H1 (cell line): Measurements from ENCODE around the gene EMC10. TPM values are rescaled to one million over a fixed set of nuclear protein-coding genes. Genes with fewer than 3 reads are reported as not detected.

Source experiments
- CTCF ChIA-PET: fragments of 300-600 bp; sonication (Branson Sonifier 250); formaldehyde crosslinking; loops from one replicate; lab custom pipeline; 2021; ENCODE audit not compliant: partially characterized antibody; lab: Charles Lee
- POLR2A ChIA-PET: fragments of 300-600 bp; sonication (Branson Sonifier 250); formaldehyde crosslinking; loops from one replicate; lab custom pipeline; 2021; ENCODE audit warnings: inconsistent platforms; ENCODE audit not compliant: partially characterized antibody; lab: Charles Lee
- DNase-seq, 2 experiments: peaks; one replicate each; pipeline versions ENCODE4 v3.0.0 to v3.0.0-alpha.2; 2010 to 2022; ENCODE audit warnings: low spot score in 2 of 2, low read depth in 1 of 2, mixed read lengths in 1 of 2
- FAIRE-seq: peaks from 2 replicates; lab custom pipeline; 2011; peaks lifted over from hg19 to GRCh38; lab: Jason Lieb, UNC
- H2AFZ ChIP-seq: 2 replicates; pipeline ENCODE4 v1.8.1; 2012; ENCODE audit warnings: low read length, inconsistent platforms
- H2AK5ac ChIP-seq: 2 replicates; pipeline ENCODE4 v1.6.1; 2013; ENCODE audit warnings: low read depth, low read length
- H2BK120ac ChIP-seq: replicated peaks from 2 replicates; pipeline ENCODE3; 2013; ENCODE audit warnings: low read depth, low read length, inconsistent platforms
- H2BK12ac ChIP-seq: 2 replicates; pipeline ENCODE4 v1.6.1; 2013; ENCODE audit warnings: low read depth, low read length
- H2BK15ac ChIP-seq: 2 replicates; pipeline ENCODE4 v1.6.1; 2013; ENCODE audit warnings: low read length
- H2BK20ac ChIP-seq: 2 replicates; pipeline ENCODE4 v1.6.1; 2013; ENCODE audit warnings: low read length
- H2BK5ac ChIP-seq: 2 replicates; pipeline ENCODE4 v1.6.1; 2013; ENCODE audit warnings: low read depth, low read length
- H3K14ac ChIP-seq: 2 replicates; pipeline ENCODE4 v1.6.1; 2013; ENCODE audit warnings: inconsistent platforms; ENCODE audit not compliant: insufficient read length
- H3K18ac ChIP-seq: 2 replicates; pipeline ENCODE4 v1.6.1; 2013; ENCODE audit warnings: low read length; ENCODE audit errors: extremely low read depth
- H3K23ac ChIP-seq: 2 replicates; pipeline ENCODE4 v1.6.1; 2013; ENCODE audit warnings: inconsistent platforms; ENCODE audit not compliant: insufficient read length
- H3K23me2 ChIP-seq: 2 replicates; pipeline ENCODE4 v1.6.1; 2013; ENCODE audit warnings: low read depth, low read length
- H3K27ac ChIP-seq: 2 replicates; pipeline ENCODE4 v1.6.1; 2011; ENCODE audit warnings: low read depth, low read length, inconsistent platforms
- H3K27me3 ChIP-seq, 4 experiments: replicated peaks in 1 of 4; 1 replicate in 1 of 4; 2 replicates in 3 of 4; pipeline versions ENCODE4 v1.6.1 to v1.8.1; 2011 to 2013; ENCODE audit warnings: low read length in 3 of 4, mild to moderate bottlenecking in 3 of 4, inconsistent platforms in 2 of 4, mixed read lengths in 2 of 4, moderate library complexity in 1 of 4; ENCODE audit not compliant: control insufficient read depth in 3 of 4, insufficient read depth in 3 of 4; ENCODE audit errors: extremely low read depth in 1 of 4
- H3K36me3 ChIP-seq, 4 experiments: 2 replicates each; pipeline versions ENCODE4 v1.6.1 to v1.8.1; 2011 to 2013; ENCODE audit warnings: mild to moderate bottlenecking in 4 of 4, low read length in 3 of 4, moderate library complexity in 2 of 4, control low read depth in 1 of 4, inconsistent platforms in 1 of 4; ENCODE audit not compliant: insufficient read depth in 4 of 4, control insufficient read depth in 2 of 4
- H3K4ac ChIP-seq: replicated peaks from 2 replicates; pipeline ENCODE3; 2013; ENCODE audit warnings: low read length, low read depth, mixed read lengths, inconsistent platforms; ENCODE audit not compliant: insufficient read length
- H3K4me1 ChIP-seq, 4 experiments: replicated peaks in 1 of 4; 1 replicate in 1 of 4; 2 replicates in 3 of 4; pipeline versions ENCODE4 v1.6.1 to v1.8.1; 2011 to 2013; ENCODE audit warnings: low read length in 3 of 4, inconsistent platforms in 2 of 4, mixed read lengths in 1 of 4; ENCODE audit not compliant: insufficient read depth in 4 of 4, control insufficient read depth in 3 of 4
- H3K4me2 ChIP-seq, 2 experiments: 2 replicates each; pipeline versions ENCODE4 v1.6.1 to v1.8.1; 2011 to 2013; ENCODE audit warnings: low read depth in 2 of 2, low read length in 2 of 2, control low read depth in 1 of 2, inconsistent platforms in 1 of 2, mild to moderate bottlenecking in 1 of 2; ENCODE audit not compliant: insufficient read depth in 1 of 2
- H3K4me3 ChIP-seq, 4 experiments: fragments of 200-600, 300-600 bp in 1 of 4; sonication (generic), shearing (Covaris generic), sonication (Bioruptor Twin) in 1 of 4; 2 replicates each; pipeline versions ENCODE4 v1.5.1 to v1.8.1; 2011 to 2016; ENCODE audit warnings: low read length in 4 of 4, low read depth in 3 of 4, control low read depth in 2 of 4, inconsistent platforms in 2 of 4, mild to moderate bottlenecking in 2 of 4, mixed read lengths in 1 of 4, moderate library complexity in 1 of 4; ENCODE audit not compliant: insufficient read depth in 2 of 4; ENCODE audit errors: extremely low read depth in 1 of 4
- H3K56ac ChIP-seq: replicated peaks from 2 replicates; pipeline ENCODE3; 2013; ENCODE audit warnings: low read depth, mild to moderate bottlenecking, mixed read lengths, low read length, inconsistent platforms; ENCODE audit not compliant: insufficient read length
- H3K79me1 ChIP-seq: 2 replicates; pipeline ENCODE4 v1.6.1; 2013; ENCODE audit warnings: low read depth, low read length, control low read depth
- H3K79me2 ChIP-seq, 2 experiments: 2 replicates each; pipeline versions ENCODE4 v1.6.1 to v1.8.1; 2012 to 2013; ENCODE audit warnings: low read length in 2 of 2, mild to moderate bottlenecking in 2 of 2, inconsistent platforms in 1 of 2; ENCODE audit not compliant: insufficient read depth in 2 of 2, control insufficient read depth in 1 of 2
- H3K9ac ChIP-seq, 4 experiments: replicated peaks in 1 of 4; 1 replicate in 1 of 4; 2 replicates in 3 of 4; pipeline versions ENCODE4 v1.6.1 to v1.8.1; 2011 to 2013; ENCODE audit warnings: low read depth in 3 of 4, low read length in 3 of 4, control low read depth in 2 of 4, mild to moderate bottlenecking in 2 of 4, moderate library complexity in 2 of 4, inconsistent platforms in 1 of 4; ENCODE audit errors: extremely low read depth in 1 of 4
- H3K9me3 ChIP-seq, 2 experiments: 2 replicates each; pipeline versions ENCODE4 v1.6.1 to v1.8.1; 2012 to 2013; ENCODE audit warnings: mild to moderate bottlenecking in 2 of 2, moderate library complexity in 2 of 2, control low read depth in 1 of 2, inconsistent platforms in 1 of 2, low read depth in 1 of 2, low read length in 1 of 2, mixed read lengths in 1 of 2; ENCODE audit not compliant: insufficient read depth in 2 of 2
- H4K20me1 ChIP-seq, 2 experiments: replicated peaks in 1 of 2; 2 replicates each; pipeline versions ENCODE3 to v1.8.1; 2011 to 2013; ENCODE audit warnings: inconsistent platforms in 2 of 2, low read length in 2 of 2, mild to moderate bottlenecking in 1 of 2; ENCODE audit not compliant: insufficient read depth in 2 of 2, control insufficient read depth in 1 of 2
- H4K5ac ChIP-seq: 2 replicates; pipeline ENCODE4 v1.6.1; 2013; ENCODE audit warnings: low read length, low read depth, mixed read lengths, inconsistent platforms; ENCODE audit not compliant: insufficient read length
- H4K8ac ChIP-seq: 2 replicates; pipeline ENCODE4 v1.8.0; 2013; ENCODE audit warnings: mild to moderate bottlenecking, moderate library complexity, low read length, inconsistent platforms; ENCODE audit not compliant: insufficient read depth; ENCODE audit errors: extremely low read depth
- H4K91ac ChIP-seq: replicated peaks from 2 replicates; pipeline ENCODE3; 2013; ENCODE audit warnings: low read length, mixed read lengths, inconsistent platforms; ENCODE audit not compliant: insufficient read length
- ATF3 ChIP-seq: IDR thresholded peaks from 2 replicates; pipeline ENCODE4 v1.6.1; 2011; ENCODE audit warnings: low read depth, mild to moderate bottlenecking, low read length; ENCODE audit not compliant: insufficient read depth
- CTCF ChIP-seq, 3 experiments: IDR thresholded peaks; 1 replicate in 2 of 3; 2 replicates in 1 of 3; pipeline versions ENCODE4 v1.5.1 to v1.6.1; 2011; ENCODE audit warnings: low read length in 3 of 3, mild to moderate bottlenecking in 3 of 3, inconsistent platforms in 2 of 3, low read depth in 1 of 3, moderate library complexity in 1 of 3; ENCODE audit not compliant: insufficient read depth in 1 of 3; ENCODE audit errors: control extremely low read depth in 1 of 3
- POLR2A ChIP-seq, 2 experiments: IDR thresholded peaks; 1 replicate in 1 of 2; 2 replicates in 1 of 2; pipeline ENCODE4 v1.6.1; 2011; ENCODE audit warnings: low read depth in 2 of 2, low read length in 2 of 2, mild to moderate bottlenecking in 2 of 2; ENCODE audit errors: control extremely low read depth in 1 of 2
- RAD21 ChIP-seq, 2 experiments: IDR thresholded peaks in 1 of 2; conservative IDR thresholded peaks in 1 of 2; 2 replicates each; pipeline ENCODE4 v1.6.1; 2011; ENCODE audit warnings: low read depth in 2 of 2, low read length in 2 of 2, improper control_type of control experiment in 1 of 2, inconsistent platforms in 1 of 2, mild to moderate bottlenecking in 1 of 2, moderate library complexity in 1 of 2
- RBBP5 ChIP-seq: IDR thresholded peaks from 2 replicates; pipeline ENCODE4 v1.7.1; 2012; ENCODE audit warnings: low read depth, mild to moderate bottlenecking, inconsistent platforms, low read length, moderate library complexity, borderline replicate concordance
- RXRA ChIP-seq: IDR thresholded peaks from 2 replicates; pipeline ENCODE4 v1.6.1; 2011; ENCODE audit warnings: low read depth, mild to moderate bottlenecking, low read length, moderate library complexity; ENCODE audit not compliant: insufficient read depth
- SIN3A ChIP-seq, 2 experiments: IDR thresholded peaks in 1 of 2; conservative IDR thresholded peaks in 1 of 2; 2 replicates each; pipeline ENCODE4 v1.6.1; 2011 to 2012; ENCODE audit warnings: low read length in 2 of 2, improper control_type of control experiment in 1 of 2, low read depth in 1 of 2, mild to moderate bottlenecking in 1 of 2
- SP1 ChIP-seq: IDR thresholded peaks from 2 replicates; pipeline ENCODE4 v1.6.1; 2011; ENCODE audit warnings: low read depth, low read length
- WGBS, 2 experiments: shearing (Covaris generic) in 1 of 2; methylation state at CpG; one replicate each; pipeline versions ENCODE4 v1.1.6 to v1.1.7; 2013 to 2015; ENCODE audit warnings: low lambda C conversion rate in 2 of 2, mixed read lengths in 2 of 2, inconsistent platforms in 1 of 2, low coverage in 1 of 2, missing lambda C conversion rate in 1 of 2; ENCODE audit not compliant: insufficient replicate concordance in 2 of 2, insufficient coverage in 1 of 2, insufficient read length in 1 of 2; ENCODE audit errors: extremely low coverage in 1 of 2, missing lambda C conversion rate in 1 of 2; 5-methylcytosine and 5-hydroxymethylcytosine counted together
- polyA plus RNA-seq, 7 experiments: library from polyadenylated mRNA; depleted of rRNA in 3 of 7; stranded (reverse) in 5 of 7; unstranded in 2 of 7; fragments of >200 nt in 5 of 7; fragments of 200-250 nt in 2 of 7; gene quantifications; 1 replicate in 5 of 7; 2 replicates in 1 of 7; 4 replicates in 1 of 7; pipeline versions ENCODE4 v1.2.1 to v1.2.3, GENCODE V29; 2011 to 2013; ENCODE audit warnings: missing spikeins in 2 of 7, mixed read lengths in 2 of 7
- total RNA-seq: library from RNA; stranded (reverse); fragmentation: NEBNext Ultra II Directional; extraction: Animal tissue kit (Norgen Biotek cat#: 25700); gene quantifications from 2 replicates; pipeline ENCODE4 v1.2.1, GENCODE V29; 2021

Gene EMC10
- total and polyA plus RNA-seq, 2 of the 8 experiments (the other 6 are each of a cell fraction or from before 2014, with no cell fraction given), result 77.6 to 103 TPM

GRCh38 chr19:50485284-50485955, 9.1 kb downstream of the EMC10 start:
- Histone ChIP-seq H4K5ac (no peak overlapping the region), H3K14ac (no peak overlapping the region), H3K56ac (no peak overlapping the region), H3K27ac (no peak overlapping the region), H3K23ac (no peak overlapping the region), H3K9me3 (peaks cover 20 to 23% of the 10 kb centered on the region in 2 experiments), H3K4ac (no peak overlapping the region), H3K79me2 (no peaks in the 10 kb centered on the region), H4K20me1 (peaks cover 0 to 1% of the 10 kb centered on the region in 2 experiments), H2BK5ac (no peak overlapping the region), H3K23me2 (no peaks in the 10 kb centered on the region), H3K18ac (no peak overlapping the region), H3K36me3 (peaks cover 0 to 30% (median 7%) of the 10 kb centered on the region in 4 experiments; a peak in 6 of 8 replicates), H3K9ac (no peak overlapping the region), H2BK15ac (no peak overlapping the region), H3K4me1 (peaks cover 0 to 10% (median 4%) of the 10 kb centered on the region in 4 experiments; a peak in 3 of 7 replicates), H3K4me3 (no peak overlapping the region), H4K91ac (no peak overlapping the region), H3K27me3 (peaks cover 0 to 35% (median 19%) of the 10 kb centered on the region in 4 experiments; a peak in 6 of 7 replicates), H4K8ac (no peak overlapping the region), H2AK5ac (no peak overlapping the region), H3K79me1 (no peaks in the 10 kb centered on the region), H3K4me2 (no peak overlapping the region), H2BK20ac (no peak overlapping the region), H2BK120ac (no peak overlapping the region), H2BK12ac (no peak overlapping the region), H2AFZ (no peak overlapping the region)
- POLR2A ChIA-PET, result interaction anchor here (0.6 to 1.7 kb wide), 6 partner anchors 9 to 122 kb away, joined by 3 to 6 read pairs (median 3); partner anchors contain the start of genes EMC10 and GARIN5A
- DNase-seq (no peak), FAIRE-seq (no peak)
- CTCF ChIA-PET, result interaction anchor here (1.0 to 4.6 kb wide), 5 partner anchors 19 to 51 kb away, joined by 5 to 26 read pairs (median 7); no protein-coding TSS in a partner anchor
- 79% methylated on average over 8 of the region's 10 CpGs; no CpG with 5 or more reads in 1 of the 2 experiments for WGBS, 2 experiments
- TF ChIP-seq RXRA (no peak), CTCF (IDR thresholded peaks at IDR 0.05; ENCODE audit: control extremely low read depth in 1 of 3, insufficient read depth in 1 of 3, low read depth in 1 of 3, low read length in 3 of 3) (no peak), ATF3 (no peak), POLR2A (IDR thresholded peaks at IDR 0.05; ENCODE audit: control extremely low read depth in 1 of 2, low read depth in 2 of 2, low read length in 2 of 2) (no peak), SIN3A (conservative IDR thresholded peaks at IDR 0.05 in 1 of 2, IDR thresholded peaks at IDR 0.05 in 1 of 2; ENCODE audit: low read depth in 1 of 2, low read length in 2 of 2) (no peak), SP1 (no peak), RAD21 (IDR thresholded peaks at IDR 0.05 in 1 of 2, conservative IDR thresholded peaks at IDR 0.05 in 1 of 2; ENCODE audit: low read depth in 2 of 2, low read length in 2 of 2) (no peak), RBBP5 (no peak)
